ENCODE data around the gene UTY.

Gene UTY

DNA sequence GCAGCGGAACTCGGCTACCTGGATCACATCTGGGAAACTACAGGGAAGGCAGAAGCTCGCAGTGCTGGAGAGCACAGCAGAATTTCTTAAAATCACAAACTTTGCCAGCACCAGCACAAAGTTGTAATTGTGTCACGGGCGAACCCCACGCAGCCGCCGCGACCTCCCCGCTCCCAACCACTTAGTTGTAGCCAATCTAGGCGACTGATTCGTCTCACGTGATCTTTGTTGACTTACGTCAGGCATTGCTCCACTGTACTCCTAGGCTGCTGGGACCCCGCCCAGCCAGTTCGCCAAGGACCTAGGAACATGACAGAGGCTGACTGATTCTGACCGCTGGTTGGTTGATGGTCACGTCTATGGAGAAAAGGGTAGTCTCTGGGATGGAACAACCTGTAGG lies at the start of gene UTY:
TSS of gene UTY (minus strand) at position 206 of the 400 bp plus-strand sequence. CDS start 368 bp downstream, outside the sequence.
- DNase-seq (ENCODE audit: low spot score), result peak; percentile 96

- DNase-seq (ENCODE audit: low spot score), result no peak
These were observed 40.6 kb upstream of the UTY start for GRCh38 chrY:13520474-13520873.

DNA sequence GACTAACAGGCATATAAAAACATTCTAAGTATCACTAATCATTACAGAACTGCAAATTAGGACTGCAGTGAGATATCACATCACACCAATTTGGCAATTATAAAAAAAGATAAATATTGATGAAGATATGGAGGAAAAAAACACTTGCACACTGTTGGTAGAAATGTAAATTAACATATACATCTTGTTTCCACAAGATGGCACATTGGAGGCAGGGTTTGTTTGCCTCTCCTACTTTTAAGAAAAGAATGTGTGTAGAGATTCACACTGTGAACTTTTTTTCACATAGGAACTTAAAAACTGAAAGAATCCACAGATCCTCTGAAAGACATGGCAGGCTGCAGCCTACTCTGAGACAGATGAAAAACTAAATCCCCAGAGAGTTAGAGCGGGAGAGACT lies 21.4 kb upstream of the UTY start:
- no peak for DNase-seq (ENCODE audit: low spot score)

GRCh38 chrY:13493737-13494136 lies 13.9 kb upstream of the UTY start:
- DNase-seq (ENCODE audit: low spot score), result no peak

GRCh38 chrY:13492408-13492807 lies 12.6 kb upstream of the UTY start:
- no peak for DNase-seq (ENCODE audit: low spot score)

DNA sequence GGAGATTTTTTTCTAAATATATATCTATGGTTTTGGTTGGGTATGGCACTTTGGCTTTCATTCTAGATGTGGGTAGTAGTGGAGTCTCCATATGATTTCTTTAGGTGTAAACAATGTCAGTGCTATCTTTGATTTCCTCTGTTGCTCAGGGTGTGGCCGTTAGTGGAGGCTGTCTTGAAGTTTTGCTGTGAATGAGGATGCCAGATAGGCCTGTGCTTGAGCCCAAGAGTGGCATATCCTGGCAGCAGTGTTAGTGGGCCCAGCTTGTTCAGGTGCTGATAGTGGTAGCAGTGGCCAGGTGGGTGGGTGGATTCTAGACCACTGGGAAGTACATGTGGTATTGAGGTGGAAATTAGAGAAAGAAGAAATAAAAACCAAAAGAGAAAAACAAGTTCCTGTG lies 8.9 kb upstream of the UTY start:
- DNase-seq (ENCODE audit: low spot score), result no peak

- DNase-seq (ENCODE audit: low spot score), result peak; percentile 46
These were observed 617 bp downstream of the UTY start for GRCh38 chrY:13479121-13479711.

- DNase-seq (ENCODE audit: low spot score), result peak; percentile 66
These were observed 1.6 kb downstream of the UTY start for GRCh38 chrY:13478126-13478785.

DNA sequence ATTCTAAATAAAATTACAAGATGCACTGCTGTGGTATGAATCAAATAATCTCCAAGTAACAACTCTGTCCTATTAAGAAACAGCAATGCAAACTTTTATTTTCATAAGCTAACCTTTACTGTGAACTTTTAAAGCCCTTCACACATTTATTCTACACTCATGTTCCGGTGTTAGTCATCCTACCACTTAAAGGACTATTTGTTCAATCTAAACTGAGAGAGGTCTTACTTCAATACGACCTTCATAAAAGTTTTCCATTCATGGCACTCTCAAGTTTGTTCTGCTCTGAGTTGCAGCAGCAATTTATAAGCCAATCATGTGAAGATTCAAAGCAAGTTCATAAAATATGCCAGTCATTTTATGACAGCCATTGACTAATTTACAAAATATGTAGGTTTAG lies 4.8 kb downstream of the UTY start:
- no peak for DNase-seq (ENCODE audit: low spot score)

DNA sequence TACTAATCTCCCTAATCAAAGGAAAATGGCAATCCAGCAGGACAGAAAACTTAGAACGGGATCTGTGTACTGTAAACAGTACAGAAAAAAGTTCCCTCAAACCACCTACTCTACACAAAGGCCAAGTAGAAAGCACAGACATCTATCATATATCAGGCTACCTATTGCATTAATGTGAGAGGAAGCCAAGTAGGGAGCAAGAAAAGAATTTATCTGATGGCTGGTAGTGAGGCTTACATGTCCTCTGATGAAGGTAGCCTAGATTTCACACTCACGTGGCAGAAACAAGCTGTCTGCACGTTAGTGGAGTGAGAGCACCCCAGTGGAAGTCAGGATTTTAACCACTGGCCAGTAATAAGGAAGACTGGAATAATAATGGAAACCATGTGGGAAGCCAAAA lies 28.3 kb downstream of the UTY start:
- no peak for DNase-seq (ENCODE audit: low spot score)

DNA sequence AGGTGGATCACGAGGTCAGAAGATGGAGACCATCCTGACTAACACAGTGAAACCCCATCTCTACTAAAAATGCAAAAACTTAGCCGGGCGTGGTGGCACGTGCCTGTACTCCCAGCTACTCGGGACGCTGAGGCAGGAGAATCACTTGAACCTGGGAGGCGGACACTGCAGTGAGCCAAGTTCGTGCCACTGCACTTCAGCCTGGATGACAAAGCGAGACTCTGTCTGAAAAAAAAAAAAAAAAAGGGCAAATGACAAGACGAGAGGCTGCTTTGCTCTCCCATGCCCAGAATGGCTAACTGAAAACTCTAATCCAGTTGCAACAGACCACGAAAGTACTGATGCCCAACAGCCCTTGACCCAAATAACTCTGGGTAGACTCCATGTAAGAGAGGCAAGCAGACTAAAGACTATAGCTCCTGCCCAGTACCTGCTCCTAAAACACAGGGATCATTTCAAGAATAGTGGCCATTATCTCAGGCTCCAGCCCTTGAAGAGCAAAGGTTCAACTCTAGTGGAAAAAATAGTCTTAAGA lies 29.2 kb downstream of the UTY start:
- no peak for DNase-seq (ENCODE audit: low spot score)

GRCh38 chrY:13445566-13445965 lies 34.3 kb downstream of the UTY start:
- no peak for DNase-seq (ENCODE audit: low spot score)

GRCh38 chrY:13443146-13443545 lies 36.7 kb downstream of the UTY start:
- DNase-seq (ENCODE audit: low spot score), result no peak

GRCh38 chrY:13440811-13441210 lies 39.0 kb downstream of the UTY start:
- DNase-seq (ENCODE audit: low spot score), result no peak

DNA sequence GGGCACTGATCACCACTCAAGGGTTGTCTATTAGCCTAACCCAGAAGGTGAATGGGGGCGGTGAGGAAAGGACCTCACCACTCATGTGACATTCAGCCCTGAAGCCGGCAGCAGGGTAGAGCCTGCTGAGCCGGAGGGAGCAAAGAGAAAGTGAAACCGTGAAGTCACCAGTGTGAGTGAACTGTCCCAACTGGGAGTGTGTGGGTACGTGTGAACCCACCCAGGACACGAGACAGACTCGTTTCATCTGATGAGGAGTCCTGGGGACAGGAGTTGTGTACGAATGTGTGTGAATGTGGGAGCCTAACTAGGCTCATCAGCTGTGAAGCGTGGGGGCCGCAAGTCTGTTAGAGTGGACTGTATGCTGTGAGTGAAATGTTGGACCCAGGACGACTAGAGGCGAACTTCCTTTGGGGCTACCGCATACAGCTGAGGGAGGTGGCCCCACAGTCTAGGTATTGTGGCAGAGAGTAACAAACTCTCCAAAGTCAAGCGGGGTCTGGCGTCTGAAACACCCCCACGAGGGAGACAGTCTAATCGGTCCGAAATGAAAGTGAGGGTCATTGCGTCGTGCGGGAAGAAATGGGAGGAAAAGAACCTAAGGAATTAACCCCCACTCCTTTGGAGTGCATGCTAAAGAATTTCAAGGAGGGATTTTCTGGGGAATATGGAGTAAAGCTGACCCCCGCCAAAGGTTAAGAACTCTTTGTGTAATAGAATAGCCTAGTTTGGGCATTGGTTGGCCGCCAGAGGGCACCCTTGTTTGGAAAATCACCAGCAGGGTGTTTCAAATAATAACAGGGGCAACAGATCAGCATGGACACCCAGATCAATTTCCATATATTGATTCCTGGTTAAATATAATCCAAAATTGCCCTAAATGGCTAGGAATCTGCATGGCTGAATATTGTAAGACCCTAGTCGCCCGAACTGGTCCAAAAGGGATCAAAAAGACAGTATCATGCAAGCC lies 43.6 kb downstream of the UTY start:
- DNase-seq (ENCODE audit: low spot score), result no peak

GRCh38 chrY:13435206-13435967 lies 44.4 kb downstream of the UTY start:
- no peak for DNase-seq (ENCODE audit: low spot score)

GRCh38 chrY:13432293-13433025 lies 47.4 kb downstream of the UTY start:
- no peak for DNase-seq (ENCODE audit: low spot score)

GRCh38 chrY:13429551-13429950 lies 50.3 kb downstream of the UTY start:
- DNase-seq (ENCODE audit: low spot score), result no peak

DNA sequence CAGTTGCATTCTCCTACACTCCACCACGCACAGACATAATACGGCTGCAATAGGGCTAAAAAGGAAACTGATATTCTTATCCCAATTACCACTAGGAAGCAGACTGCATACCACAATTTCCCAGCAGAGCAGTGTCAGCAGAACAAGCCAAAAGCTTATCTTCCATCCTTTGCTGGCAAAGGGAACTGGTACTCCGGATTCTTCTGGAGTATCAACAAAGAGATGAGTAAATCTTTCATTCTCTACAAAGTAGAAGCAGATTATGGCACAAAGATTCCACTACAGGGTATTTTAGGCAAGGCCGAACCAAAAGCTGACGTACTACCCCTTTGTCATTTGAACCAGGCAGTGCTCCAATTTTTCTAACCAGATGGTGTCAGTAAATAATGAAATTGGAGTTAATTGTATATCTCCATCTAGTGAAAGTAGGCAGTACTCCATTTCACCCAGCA lies 56.5 kb downstream of the UTY start:
- peak; percentile 20 for DNase-seq (ENCODE audit: low spot score)

DNA sequence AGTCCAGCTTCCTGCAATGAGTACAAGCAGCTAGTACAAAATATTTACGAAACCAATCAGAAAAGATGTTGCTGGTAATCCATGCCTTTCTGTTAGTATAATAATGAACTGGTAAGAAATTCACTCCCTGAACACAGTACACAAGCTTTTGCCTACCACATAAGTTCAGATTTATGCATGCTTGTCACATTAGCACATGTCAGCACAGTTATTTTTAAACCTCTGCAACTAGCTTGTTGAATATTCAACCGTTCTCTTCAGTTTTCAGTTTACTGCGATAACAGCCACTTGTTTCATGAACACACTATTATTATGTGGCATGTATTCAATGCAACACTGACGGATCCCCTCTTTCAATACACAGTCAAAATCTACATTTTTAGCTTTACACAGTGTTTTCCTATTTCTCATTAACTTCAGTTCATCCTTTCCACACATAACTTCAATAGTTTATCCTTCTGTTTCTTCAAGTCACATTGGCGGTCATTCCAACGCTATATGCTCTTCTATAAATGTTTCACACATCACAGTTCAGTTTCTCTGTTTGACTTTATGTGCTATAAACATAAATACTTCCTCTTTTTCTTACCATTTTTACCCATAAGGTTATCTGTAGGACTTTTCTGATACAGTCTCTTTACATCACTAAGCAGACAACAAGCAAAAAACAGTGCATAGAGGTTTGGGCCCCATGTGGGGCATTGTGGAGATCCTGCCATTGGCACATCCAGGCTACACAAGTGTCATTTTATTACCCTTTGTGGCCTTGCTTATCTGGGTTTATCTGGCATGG lies 62.8 kb downstream of the UTY start:
- no peak for DNase-seq (ENCODE audit: low spot score)

Measured in Ammon's horn (tissue), 1 donor.